Measurements from ENCODE around the gene UXS1.

- no peak for TF ChIP-seq CTCF (IDR thresholded peaks at IDR 0.05 in 4 of 5, conservative IDR thresholded peaks at IDR 0.05 in 1 of 5)
- TF ChIP-seq POLR2A (IDR thresholded peaks at IDR 0.05), result no peak
Observed at GRCh38 chr2:106062627-106063026, 131.5 kb downstream of the UXS1 start.

Data from gastrocnemius medialis (tissue), 4 donors.